GM12878 (cell line): ENCODE results near the gene SLC22A31.

Experiments used
- BCLAF1 ChIP-seq: fragments of 450-650 bp; IDR thresholded peaks from 2 replicates; pipeline ENCODE4 v1.6.1; 2017; ENCODE audit warnings: antibody characterized with exemption, mild to moderate bottlenecking, moderate library complexity
- BRCA1 ChIP-seq: IDR thresholded peaks from 2 replicates; pipeline ENCODE4 v1.6.1; 2011; ENCODE audit warnings: low read depth, low read length, improper control_type of control experiment
- CBFB ChIP-seq: IDR thresholded peaks from 2 replicates; pipeline ENCODE4 v1.6.1; 2016; ENCODE audit warnings: antibody characterized with exemption, low read depth
- CBX5 ChIP-seq: sonication (generic); IDR thresholded peaks from 2 replicates; pipeline ENCODE4 v1.6.1; 2016; ENCODE audit warnings: low read depth, moderate library complexity, mild to moderate bottlenecking, inconsistent platforms
- HCFC1 ChIP-seq: fragments of 150-350 bp; IDR thresholded peaks from 2 replicates; pipeline ENCODE4 v1.6.1; 2014; ENCODE audit warnings: low read length
- MXI1 ChIP-seq: fragments of 150-350 bp; IDR thresholded peaks from 2 replicates; pipeline ENCODE4 v1.6.1; 2011; ENCODE audit warnings: low read depth, mild to moderate bottlenecking, inconsistent platforms, low read length, improper control_type of control experiment
- NFIC ChIP-seq: IDR thresholded peaks from 2 replicates; pipeline ENCODE4 v1.6.1; 2012; ENCODE audit warnings: low read depth, mild to moderate bottlenecking, inconsistent platforms, low read length, moderate library complexity
- REST ChIP-seq: IDR thresholded peaks from 2 replicates; pipeline ENCODE4 v1.6.1; 2012; ENCODE audit warnings: mild to moderate bottlenecking, low read depth, low read length
- SREBF2 ChIP-seq: IDR thresholded peaks from 2 replicates; pipeline ENCODE4 v1.6.1; 2012; ENCODE audit warnings: mild to moderate bottlenecking, low read length
- STAT3 ChIP-seq: IDR thresholded peaks from 2 replicates; pipeline ENCODE4 v1.6.1; 2011; ENCODE audit warnings: low read depth, low read length, improper control_type of control experiment
- TBL1XR1 ChIP-seq: IDR thresholded peaks from 2 replicates; pipeline ENCODE4 v1.6.1; 2012; ENCODE audit warnings: low read depth, low read length, improper control_type of control experiment
- YY1 ChIP-seq: IDR thresholded peaks from 2 replicates; pipeline ENCODE4 v1.6.1; 2011; ENCODE audit warnings: low read depth, mild to moderate bottlenecking, low read length
- ZNF274 ChIP-seq: IDR thresholded peaks from one replicate; pipeline ENCODE4 v1.8.0; 2011; ENCODE audit not compliant: insufficient read length, insufficient read depth
- TF ChIP-seq, protein P1 (sequence below), 3 experiments: IDR thresholded peaks in 2 of 3; conservative IDR thresholded peaks in 1 of 3; 2 replicates each; pipeline ENCODE4 v1.5.1; 2011; ENCODE audit warnings: low read depth in 3 of 3, low read length in 3 of 3, mild to moderate bottlenecking in 3 of 3, control low read depth in 2 of 3, moderate library complexity in 2 of 3, inconsistent platforms in 1 of 3, mixed read lengths in 1 of 3; ENCODE audit not compliant: control insufficient read depth in 2 of 3, insufficient read depth in 1 of 3; ENCODE audit errors: extremely low read depth in 1 of 3

- TF ChIP-seq MXI1, result no peak
- no peak for TF ChIP-seq REST
- no peak for TF ChIP-seq YY1
- TF ChIP-seq HCFC1, result no peak
- TF ChIP-seq STAT3, result no peak
- TF ChIP-seq ZNF274, result no peak
- TF ChIP-seq TBL1XR1, result no peak
- no peak for TF ChIP-seq SREBF2
- TF ChIP-seq, protein P1, sequence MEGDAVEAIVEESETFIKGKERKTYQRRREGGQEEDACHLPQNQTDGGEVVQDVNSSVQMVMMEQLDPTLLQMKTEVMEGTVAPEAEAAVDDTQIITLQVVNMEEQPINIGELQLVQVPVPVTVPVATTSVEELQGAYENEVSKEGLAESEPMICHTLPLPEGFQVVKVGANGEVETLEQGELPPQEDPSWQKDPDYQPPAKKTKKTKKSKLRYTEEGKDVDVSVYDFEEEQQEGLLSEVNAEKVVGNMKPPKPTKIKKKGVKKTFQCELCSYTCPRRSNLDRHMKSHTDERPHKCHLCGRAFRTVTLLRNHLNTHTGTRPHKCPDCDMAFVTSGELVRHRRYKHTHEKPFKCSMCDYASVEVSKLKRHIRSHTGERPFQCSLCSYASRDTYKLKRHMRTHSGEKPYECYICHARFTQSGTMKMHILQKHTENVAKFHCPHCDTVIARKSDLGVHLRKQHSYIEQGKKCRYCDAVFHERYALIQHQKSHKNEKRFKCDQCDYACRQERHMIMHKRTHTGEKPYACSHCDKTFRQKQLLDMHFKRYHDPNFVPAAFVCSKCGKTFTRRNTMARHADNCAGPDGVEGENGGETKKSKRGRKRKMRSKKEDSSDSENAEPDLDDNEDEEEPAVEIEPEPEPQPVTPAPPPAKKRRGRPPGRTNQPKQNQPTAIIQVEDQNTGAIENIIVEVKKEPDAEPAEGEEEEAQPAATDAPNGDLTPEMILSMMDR (IDR thresholded peaks at IDR 0.05 in 2 of 3, conservative IDR thresholded peaks at IDR 0.05 in 1 of 3; ENCODE audit: control insufficient read depth in 2 of 3, extremely low read depth in 1 of 3, insufficient read depth in 1 of 3, low read depth in 3 of 3, low read length in 3 of 3), result no peak
- TF ChIP-seq CBFB, result no peak
- TF ChIP-seq BCLAF1, result no peak
- no peak for TF ChIP-seq BRCA1
- TF ChIP-seq NFIC, result no peak
- no peak for TF ChIP-seq CBX5
Observed at GRCh38 chr16:89197633-89198416, 2.5 kb downstream of the SLC22A31 start.
